ENCODE measurements around the gene UGGT1.

The UGGT1 gene

DNA sequence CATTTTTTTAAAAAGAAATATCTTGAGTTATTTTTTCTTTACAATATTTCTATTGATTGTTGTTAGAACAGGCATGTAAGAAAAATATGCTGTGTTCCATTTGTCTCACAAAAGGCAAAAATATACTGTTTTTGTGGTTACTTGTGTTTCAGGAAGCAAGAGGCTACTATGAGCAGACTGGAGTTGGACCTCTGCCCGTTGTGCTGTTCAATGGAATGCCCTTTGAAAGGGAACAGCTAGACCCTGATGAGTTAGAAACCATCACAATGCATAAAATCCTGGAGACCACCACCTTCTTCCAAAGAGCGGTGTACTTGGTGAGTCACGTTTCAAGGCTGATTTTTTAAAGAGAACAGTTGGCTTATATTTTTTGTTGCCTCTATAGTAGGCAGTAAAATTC, 54.7 kb downstream of the UGGT1 start:
- H2BK5ac ChIP-seq (ENCODE audit: low read length): no peak overlapping the region
- no peaks in the 10 kb centered on the region for H3K4me1 ChIP-seq (ENCODE audit: control insufficient read depth in 2 of 2, insufficient read depth in 1 of 2, low read depth in 1 of 2, low read length in 2 of 2)
- no peak overlapping the region for H2BK12ac ChIP-seq (ENCODE audit: low read length)
- H2BK15ac ChIP-seq (ENCODE audit: low read length): no peak overlapping the region
- no peak overlapping the region for H3K4me2 ChIP-seq (ENCODE audit: insufficient read depth, low read length, poor library complexity, severe bottlenecking)
- DNase-seq (ENCODE audit: low spot score): no peak
- H3K4me3 ChIP-seq (ENCODE audit: low read length in 2 of 2): no peak overlapping the region
- H3K4ac ChIP-seq (ENCODE audit: low read length): no peak overlapping the region
- no peak overlapping the region for H2BK120ac ChIP-seq (ENCODE audit: low read depth, low read length)
- no peak overlapping the region for H3K23ac ChIP-seq (ENCODE audit: low read depth, low read length, poor library complexity)
- peaks cover 19 to 81% of the 10 kb centered on the region in 2 donors for H3K36me3 ChIP-seq (replicated peaks in 1 of 2; ENCODE audit: control insufficient read depth in 2 of 2, insufficient read depth in 2 of 2, low read length in 2 of 2)
- no peak overlapping the region for H3K27ac ChIP-seq (replicated peaks; ENCODE audit: low read length)
- H2AK5ac ChIP-seq (ENCODE audit: low read depth, low read length): no peak overlapping the region
- no peaks in the 10 kb centered on the region for H3K79me1 ChIP-seq (ENCODE audit: low read depth, low read length)
- no peak overlapping the region for H3K18ac ChIP-seq (ENCODE audit: low read length)
- H4K8ac ChIP-seq (ENCODE audit: low read depth, low read length): no peak overlapping the region
- H3K9me3 ChIP-seq (replicated peaks in 1 of 2; ENCODE audit: control insufficient read depth in 2 of 2, insufficient read depth in 1 of 2, low read depth in 1 of 2, low read length in 2 of 2): no peaks in the 10 kb centered on the region
- no peak overlapping the region for H2AFZ ChIP-seq (ENCODE audit: low read length)
- no CpG with 5 or more reads among the region's 3 CpGs for WGBS, 2 donors (ENCODE audit: extremely low coverage in 2 of 2, insufficient read length in 2 of 2, insufficient replicate concordance in 1 of 2)
- H4K91ac ChIP-seq (ENCODE audit: low read depth, low read length, poor library complexity): no peak overlapping the region
- H3K14ac ChIP-seq (ENCODE audit: low read length): no peak overlapping the region
- no peaks in the 10 kb centered on the region for H3K27me3 ChIP-seq (ENCODE audit: control insufficient read depth in 3 of 3, insufficient read depth in 3 of 3, low read depth in 1 of 3, low read length in 3 of 3)
- H3K9ac ChIP-seq (ENCODE audit: low read depth, low read length, poor library complexity): no peak overlapping the region

DNA sequence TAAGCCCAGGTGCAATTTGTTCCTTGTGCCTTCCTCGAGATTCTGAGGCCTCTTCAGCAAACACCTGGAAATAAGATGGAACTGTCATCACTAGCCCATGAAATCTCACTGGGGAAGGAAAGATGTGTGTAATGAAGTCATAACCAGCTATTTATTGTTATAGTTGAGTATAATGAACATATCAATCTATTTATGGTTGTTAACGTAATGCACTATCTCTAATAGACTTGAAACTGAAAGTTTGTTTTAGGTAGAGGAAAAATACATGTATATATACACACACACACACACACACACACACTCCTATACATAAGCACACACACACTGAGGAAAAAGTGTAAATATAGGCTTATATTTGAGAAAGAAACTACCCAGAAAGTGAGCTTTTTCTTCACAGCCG, 62.8 kb downstream of the UGGT1 start:
- H3K4ac ChIP-seq (ENCODE audit: low read length): no peak overlapping the region
- H3K9me3 ChIP-seq (replicated peaks in 1 of 2; ENCODE audit: control insufficient read depth in 2 of 2, insufficient read depth in 1 of 2, low read depth in 1 of 2, low read length in 2 of 2): no peaks in the 10 kb centered on the region
- no peak overlapping the region for H2BK5ac ChIP-seq (ENCODE audit: low read length)
- H3K4me2 ChIP-seq (ENCODE audit: insufficient read depth, low read length, poor library complexity, severe bottlenecking): no peak overlapping the region
- no peak overlapping the region for H3K14ac ChIP-seq (ENCODE audit: low read length)
- no peak overlapping the region for H3K23ac ChIP-seq (ENCODE audit: low read depth, low read length, poor library complexity)
- H3K4me1 ChIP-seq (ENCODE audit: control insufficient read depth in 2 of 2, insufficient read depth in 1 of 2, low read depth in 1 of 2, low read length in 2 of 2): no peaks in the 10 kb centered on the region
- no peak overlapping the region for H3K27ac ChIP-seq (replicated peaks; ENCODE audit: low read length)
- no peak overlapping the region for H2BK120ac ChIP-seq (ENCODE audit: low read depth, low read length)
- no peak overlapping the region for H2AK5ac ChIP-seq (ENCODE audit: low read depth, low read length)
- H2BK15ac ChIP-seq (ENCODE audit: low read length): no peak overlapping the region
- WGBS, 2 donors (ENCODE audit: extremely low coverage in 2 of 2, insufficient read length in 2 of 2, insufficient replicate concordance in 1 of 2): no CpG with 5 or more reads among the region's 3 CpGs
- H3K4me3 ChIP-seq (ENCODE audit: low read length in 2 of 2): no peak overlapping the region
- no peak overlapping the region for H4K91ac ChIP-seq (ENCODE audit: low read depth, low read length, poor library complexity)
- H3K36me3 ChIP-seq (replicated peaks in 1 of 2; ENCODE audit: control insufficient read depth in 2 of 2, insufficient read depth in 2 of 2, low read length in 2 of 2): peaks cover 14 to 91% of the 10 kb centered on the region in 2 donors
- H3K18ac ChIP-seq (ENCODE audit: low read length): no peak overlapping the region
- no peaks in the 10 kb centered on the region for H3K27me3 ChIP-seq (ENCODE audit: control insufficient read depth in 3 of 3, insufficient read depth in 3 of 3, low read depth in 1 of 3, low read length in 3 of 3)
- no peak overlapping the region for H4K8ac ChIP-seq (ENCODE audit: low read depth, low read length)
- H3K79me1 ChIP-seq (ENCODE audit: low read depth, low read length): no peaks in the 10 kb centered on the region
- no peak overlapping the region for H2BK12ac ChIP-seq (ENCODE audit: low read length)
- H3K9ac ChIP-seq (ENCODE audit: low read depth, low read length, poor library complexity): no peak overlapping the region
- H2AFZ ChIP-seq (ENCODE audit: low read length): no peak overlapping the region
- DNase-seq (ENCODE audit: low spot score): no peak

DNA sequence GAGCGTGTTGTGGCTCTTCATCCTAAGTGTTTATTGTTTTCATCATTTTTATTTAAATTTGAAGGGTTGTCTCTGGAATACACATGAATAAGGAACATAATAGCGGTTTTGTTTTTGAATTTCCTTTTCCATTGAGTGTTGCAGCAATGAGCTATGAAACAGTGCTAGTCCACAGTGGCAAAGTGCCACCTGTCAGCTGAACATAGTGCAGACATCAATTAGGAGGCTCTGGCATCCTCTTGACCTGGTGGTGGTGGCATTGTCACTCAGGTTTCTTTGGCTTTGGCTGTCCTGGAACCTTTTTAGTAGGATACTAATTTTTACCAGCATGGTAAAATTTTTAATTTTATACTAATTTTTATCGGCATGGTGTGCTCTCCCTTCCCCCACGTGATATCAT, 63.2 kb downstream of the UGGT1 start:
- Histone ChIP-seq H2BK12ac (ENCODE audit: low read length) (no peak overlapping the region), H3K36me3 (replicated peaks in 1 of 2; ENCODE audit: control insufficient read depth in 2 of 2, insufficient read depth in 2 of 2, low read length in 2 of 2) (peaks cover 14 to 91% of the 10 kb centered on the region in 2 donors), H3K79me1 (ENCODE audit: low read depth, low read length) (no peaks in the 10 kb centered on the region), H2BK5ac (ENCODE audit: low read length) (no peak overlapping the region), H3K4me1 (ENCODE audit: control insufficient read depth in 2 of 2, insufficient read depth in 1 of 2, low read depth in 1 of 2, low read length in 2 of 2) (no peaks in the 10 kb centered on the region), H2AK5ac (ENCODE audit: low read depth, low read length) (no peak overlapping the region), H3K9ac (ENCODE audit: low read depth, low read length, poor library complexity) (no peak overlapping the region), H3K4me3 (ENCODE audit: low read length in 2 of 2) (no peak overlapping the region), H3K18ac (ENCODE audit: low read length) (no peak overlapping the region), H2BK15ac (ENCODE audit: low read length) (no peak overlapping the region), H3K27me3 (ENCODE audit: control insufficient read depth in 3 of 3, insufficient read depth in 3 of 3, low read depth in 1 of 3, low read length in 3 of 3) (no peaks in the 10 kb centered on the region), H3K4ac (ENCODE audit: low read length) (no peak overlapping the region), H3K4me2 (ENCODE audit: insufficient read depth, low read length, poor library complexity, severe bottlenecking) (no peak overlapping the region), H4K8ac (ENCODE audit: low read depth, low read length) (no peak overlapping the region), H3K14ac (ENCODE audit: low read length) (no peak overlapping the region), H2AFZ (ENCODE audit: low read length) (no peak overlapping the region), H3K23ac (ENCODE audit: low read depth, low read length, poor library complexity) (no peak overlapping the region), H4K91ac (ENCODE audit: low read depth, low read length, poor library complexity) (no peak overlapping the region), H3K9me3 (replicated peaks in 1 of 2; ENCODE audit: control insufficient read depth in 2 of 2, insufficient read depth in 1 of 2, low read depth in 1 of 2, low read length in 2 of 2) (no peaks in the 10 kb centered on the region), H2BK120ac (ENCODE audit: low read depth, low read length) (no peak overlapping the region), H3K27ac (replicated peaks; ENCODE audit: low read length) (no peak overlapping the region)
- WGBS, 2 donors (ENCODE audit: extremely low coverage in 2 of 2, insufficient read length in 2 of 2, insufficient replicate concordance in 1 of 2): no CpG with 5 or more reads among the region's 4 CpGs
- DNase-seq (ENCODE audit: low spot score): no peak

DNA sequence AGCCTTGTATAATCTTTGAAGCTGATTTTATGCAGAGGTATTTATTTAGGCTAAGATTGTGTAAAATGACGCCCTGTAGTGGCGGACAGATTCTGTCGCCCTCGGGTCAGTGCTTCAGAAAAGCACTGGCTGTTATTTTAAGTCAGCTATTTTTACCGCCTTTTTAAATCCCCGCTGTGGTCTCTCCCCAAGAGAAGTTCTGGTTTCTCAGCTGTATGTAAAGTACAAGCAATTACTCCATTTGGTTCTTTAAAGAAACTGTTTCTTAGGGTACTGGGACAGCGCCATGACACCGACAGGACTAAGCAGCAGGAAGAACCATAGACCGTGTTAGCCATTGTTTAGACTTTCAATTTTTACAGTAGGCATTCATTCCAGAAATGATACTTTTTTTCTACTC, 65.0 kb downstream of the UGGT1 start:
- Histone ChIP-seq H3K9me3 (replicated peaks in 1 of 2; ENCODE audit: control insufficient read depth in 2 of 2, insufficient read depth in 1 of 2, low read depth in 1 of 2, low read length in 2 of 2) (no peaks in the 10 kb centered on the region), H2BK5ac (ENCODE audit: low read length) (no peak overlapping the region), H3K9ac (ENCODE audit: low read depth, low read length, poor library complexity) (no peak overlapping the region), H3K79me1 (ENCODE audit: low read depth, low read length) (no peaks in the 10 kb centered on the region), H3K4me2 (ENCODE audit: insufficient read depth, low read length, poor library complexity, severe bottlenecking) (no peak overlapping the region), H2BK15ac (ENCODE audit: low read length) (no peak overlapping the region), H3K27ac (replicated peaks; ENCODE audit: low read length) (no peak overlapping the region), H3K36me3 (replicated peaks in 1 of 2; ENCODE audit: control insufficient read depth in 2 of 2, insufficient read depth in 2 of 2, low read length in 2 of 2) (peaks cover 18 to 97% of the 10 kb centered on the region in 2 donors), H2BK120ac (ENCODE audit: low read depth, low read length) (no peak overlapping the region), H2AFZ (ENCODE audit: low read length) (no peak overlapping the region), H2BK12ac (ENCODE audit: low read length) (no peak overlapping the region), H3K23ac (ENCODE audit: low read depth, low read length, poor library complexity) (no peak overlapping the region), H2AK5ac (ENCODE audit: low read depth, low read length) (no peak overlapping the region), H3K4me3 (ENCODE audit: low read length in 2 of 2) (no peak overlapping the region), H3K4ac (ENCODE audit: low read length) (no peak overlapping the region), H3K27me3 (ENCODE audit: control insufficient read depth in 3 of 3, insufficient read depth in 3 of 3, low read depth in 1 of 3, low read length in 3 of 3) (no peaks in the 10 kb centered on the region), H3K18ac (ENCODE audit: low read length) (no peak overlapping the region), H4K8ac (ENCODE audit: low read depth, low read length) (no peak overlapping the region), H4K91ac (ENCODE audit: low read depth, low read length, poor library complexity) (no peak overlapping the region), H3K14ac (ENCODE audit: low read length) (no peak overlapping the region), H3K4me1 (ENCODE audit: control insufficient read depth in 2 of 2, insufficient read depth in 1 of 2, low read depth in 1 of 2, low read length in 2 of 2) (no peaks in the 10 kb centered on the region)
- DNase-seq (ENCODE audit: low spot score): no peak
- no CpG with 5 or more reads among the region's 9 CpGs for WGBS, 2 donors (ENCODE audit: extremely low coverage in 2 of 2, insufficient read length in 2 of 2, insufficient replicate concordance in 1 of 2)
